ENCODE measurements around the gene OLFM4. TPM values are rescaled to one million over a fixed set of nuclear protein-coding genes. Genes with fewer than 3 reads are reported as not detected.

The OLFM4 gene
- total and polyA plus RNA-seq, 10 of the 15 experiments (the other 5 are each of a cell fraction or from before 2014, with no cell fraction given), result 0.03 to 0.27 (median 0.11) TPM; not detected in 6

GRCh38 chr13:53069800-53070199 lies 41.2 kb downstream of the OLFM4 start:
- Histone ChIP-seq H3K36me3 (ENCODE audit: control insufficient read depth in 2 of 2, insufficient read depth in 2 of 2, low read length in 1 of 2) (no peaks in the 10 kb centered on the region), H3K79me2 (ENCODE audit: control insufficient read depth, insufficient read depth, low read length) (no peaks in the 10 kb centered on the region), H3K4me2 (ENCODE audit: control insufficient read depth, insufficient read depth) (no peak overlapping the region), H3K9ac (ENCODE audit: control insufficient read depth, insufficient read depth, low read length) (no peak overlapping the region), H3K4me1 (ENCODE audit: control insufficient read depth, insufficient read depth, low read length) (no peaks in the 10 kb centered on the region), H4K20me1 (ENCODE audit: control insufficient read depth, insufficient read depth) (no peaks in the 10 kb centered on the region), H2AFZ (ENCODE audit: control insufficient read depth, low read depth, low read length) (no peak overlapping the region), H3K4me3 (no peak overlapping the region), H3K27ac (ENCODE audit: control insufficient read depth, insufficient read depth) (no peak overlapping the region), H3K27me3 (replicated peaks in 1 of 2; ENCODE audit: control insufficient read depth in 2 of 2, insufficient read depth in 2 of 2, low read length in 1 of 2) (no peaks in the 10 kb centered on the region), H3K9me3 (replicated peaks; ENCODE audit: control insufficient read depth, insufficient read depth, low read length) (no peaks in the 10 kb centered on the region; the same call in 2 of the 3 replicates)
- TF ChIP-seq BCLAF1 (IDR thresholded peaks at IDR 0.05) (no peak), CBFB (IDR thresholded peaks at IDR 0.05; ENCODE audit: low read depth) (no peak), FOXK2 (IDR thresholded peaks at IDR 0.05) (no peak), SUPT20H (IDR thresholded peaks at IDR 0.05; ENCODE audit: borderline replicate concordance, control insufficient read depth, low read depth, low read length) (no peak)
- 13% methylated on average over 4 of the region's 4 CpGs for WGBS (ENCODE audit: insufficient coverage, insufficient replicate concordance, low lambda C conversion rate, missing lambda C conversion rate)
- BruUV-seq (replicated peaks), result no TSS peak
- in situ Hi-C loops (cut with MboI) (no loop called here), intact Hi-C loops (cut with micrococcal nuclease; ENCODE audit: unreplicated experiment) (no loop called here)
- CTCF ChIA-PET, result interaction anchor here (1.1 kb wide), 1 partner anchor 102 kb away, joined by 3 read pairs; no protein-coding TSS in a partner anchor
- DNase-seq (ENCODE audit: low read depth, low spot score), result no peak
- no peak for FAIRE-seq
- RAD21 ChIA-PET (ENCODE audit: unreplicated experiment), result interaction anchor here (1.5 kb wide), 1 partner anchor 82 kb away, joined by 3 read pairs; no protein-coding TSS in a partner anchor
- ATAC-seq, result no peak
- POLR2A ChIA-PET, result no interaction called here
- SMC1A ChIA-PET (ENCODE audit: uncharacterized antibody, unreplicated experiment), result no interaction called here

DNA sequence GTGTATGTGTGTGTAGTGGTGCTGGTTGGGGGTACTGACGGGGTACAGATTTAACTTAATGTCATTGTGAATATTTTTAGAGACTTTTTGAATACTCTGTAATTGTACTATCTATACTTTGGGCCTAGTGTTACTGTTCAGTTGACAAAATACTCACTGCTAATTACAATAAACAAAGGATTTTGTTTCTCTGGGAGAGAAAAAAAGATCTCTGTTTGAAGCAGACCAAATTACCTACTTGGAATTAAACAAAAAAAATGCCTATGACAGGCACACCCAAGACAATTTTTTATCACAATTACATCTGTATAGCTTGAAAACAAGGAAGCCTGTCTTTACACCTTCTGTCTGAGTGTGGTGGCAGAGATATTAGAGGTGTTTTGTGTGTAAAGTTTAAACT lies 45.1 kb downstream of the OLFM4 start:
- 4% methylated on average over 1 of the region's 1 CpG for WGBS (ENCODE audit: insufficient coverage, insufficient replicate concordance, low lambda C conversion rate, missing lambda C conversion rate)

More for the DNA sequence above, 45.1 kb downstream of the OLFM4 start:
- H3K4me3 ChIP-seq, result no peak overlapping the region
- ATAC-seq, result no peak
- ChIA-PET RAD21 (ENCODE audit: unreplicated experiment) (no interaction called here), SMC1A (ENCODE audit: uncharacterized antibody, unreplicated experiment) (interaction anchor here (0.6 kb wide), 1 partner anchor 12 kb away, joined by 3 read pairs; no protein-coding TSS in a partner anchor), CTCF (no interaction called here), POLR2A (no interaction called here)
- no peak overlapping the region for H2AFZ ChIP-seq (ENCODE audit: control insufficient read depth, low read depth, low read length)
- no TSS peak for BruUV-seq (replicated peaks)
- intact Hi-C loops (cut with micrococcal nuclease; ENCODE audit: unreplicated experiment) (no loop called here), in situ Hi-C loops (cut with MboI) (no loop called here)
- no peaks in the 10 kb centered on the region for H3K9me3 ChIP-seq (replicated peaks; ENCODE audit: control insufficient read depth, insufficient read depth, low read length)
- no peak overlapping the region for H3K27ac ChIP-seq (ENCODE audit: control insufficient read depth, insufficient read depth)
- H3K4me1 ChIP-seq (ENCODE audit: control insufficient read depth, insufficient read depth, low read length), result no peaks in the 10 kb centered on the region
- no peak overlapping the region for H3K4me2 ChIP-seq (ENCODE audit: control insufficient read depth, insufficient read depth)
- DNase-seq (ENCODE audit: low read depth, low spot score), result no peak
- H3K27me3 ChIP-seq (replicated peaks in 1 of 2; ENCODE audit: control insufficient read depth in 2 of 2, insufficient read depth in 2 of 2, low read length in 1 of 2), result no peaks in the 10 kb centered on the region
- H3K9ac ChIP-seq (ENCODE audit: control insufficient read depth, insufficient read depth, low read length), result no peak overlapping the region
- TF ChIP-seq IRF4 (IDR thresholded peaks at IDR 0.05; ENCODE audit: low read depth, low read length), result no peak
- no peak for TF ChIP-seq EP300 (IDR thresholded peaks at IDR 0.05; ENCODE audit: borderline replicate concordance in 1 of 2, control insufficient read depth in 1 of 2, low read depth in 2 of 2, low read length in 2 of 2)
- no peak for TF ChIP-seq RAD51 (IDR thresholded peaks at IDR 0.05)
- no peak for TF ChIP-seq WRNIP1 (IDR thresholded peaks at IDR 0.05; ENCODE audit: borderline replicate concordance, low read depth, low read length)
- TF ChIP-seq STAT1 (conservative IDR thresholded peaks at IDR 0.05), result no peak
- no peak for TF ChIP-seq TCF12 (IDR thresholded peaks at IDR 0.05; ENCODE audit: low read depth, low read length)
- no peak for TF ChIP-seq MEF2B (IDR thresholded peaks at IDR 0.05; ENCODE audit: partially characterized antibody, poor library complexity, severe bottlenecking)
- TF ChIP-seq SUPT20H (IDR thresholded peaks at IDR 0.05; ENCODE audit: borderline replicate concordance, control insufficient read depth, low read depth, low read length), result no peak
- H3K36me3 ChIP-seq (ENCODE audit: control insufficient read depth in 2 of 2, insufficient read depth in 2 of 2, low read length in 1 of 2), result no peaks in the 10 kb centered on the region
- H3K79me2 ChIP-seq (ENCODE audit: control insufficient read depth, insufficient read depth, low read length), result no peaks in the 10 kb centered on the region
- no peak for FAIRE-seq
- no peaks in the 10 kb centered on the region for H4K20me1 ChIP-seq (ENCODE audit: control insufficient read depth, insufficient read depth)

Data from GM12878 (cell line).